AG20443 (cell line): Measurements from ENCODE around the gene AATK.
"Not testable (repeated sequence)": the region's sequence is repeated elsewhere in the genome, so short reads cannot be mapped to it uniquely, and the experiment has no call there.

Experiments
- DNase-seq: peaks from one replicate; pipeline ENCODE4 v3.0.0; 2012; ENCODE audit warnings: low spot score, mixed read lengths

AATK gene

DNA sequence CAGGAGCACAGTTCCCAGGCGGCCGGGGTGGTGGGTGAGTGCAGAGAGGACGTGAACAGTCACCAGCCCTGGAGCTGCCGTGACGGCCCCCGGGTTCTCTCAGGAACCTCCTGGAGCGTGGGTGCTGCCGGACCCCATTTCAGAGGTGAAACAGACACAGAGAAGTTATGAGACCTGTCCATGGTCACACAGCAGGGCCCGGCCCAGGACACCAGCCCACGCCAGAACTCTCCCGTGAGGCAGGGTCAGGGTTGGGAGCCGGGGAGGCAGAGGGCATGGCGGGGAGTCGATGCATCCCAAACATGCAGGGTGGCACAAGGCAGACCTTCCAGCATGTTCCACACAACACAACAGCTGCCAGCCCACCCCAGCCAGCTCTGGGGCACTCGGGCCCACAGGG is 4.5 kb downstream of the AATK start:
- no peak for DNase-seq

DNA sequence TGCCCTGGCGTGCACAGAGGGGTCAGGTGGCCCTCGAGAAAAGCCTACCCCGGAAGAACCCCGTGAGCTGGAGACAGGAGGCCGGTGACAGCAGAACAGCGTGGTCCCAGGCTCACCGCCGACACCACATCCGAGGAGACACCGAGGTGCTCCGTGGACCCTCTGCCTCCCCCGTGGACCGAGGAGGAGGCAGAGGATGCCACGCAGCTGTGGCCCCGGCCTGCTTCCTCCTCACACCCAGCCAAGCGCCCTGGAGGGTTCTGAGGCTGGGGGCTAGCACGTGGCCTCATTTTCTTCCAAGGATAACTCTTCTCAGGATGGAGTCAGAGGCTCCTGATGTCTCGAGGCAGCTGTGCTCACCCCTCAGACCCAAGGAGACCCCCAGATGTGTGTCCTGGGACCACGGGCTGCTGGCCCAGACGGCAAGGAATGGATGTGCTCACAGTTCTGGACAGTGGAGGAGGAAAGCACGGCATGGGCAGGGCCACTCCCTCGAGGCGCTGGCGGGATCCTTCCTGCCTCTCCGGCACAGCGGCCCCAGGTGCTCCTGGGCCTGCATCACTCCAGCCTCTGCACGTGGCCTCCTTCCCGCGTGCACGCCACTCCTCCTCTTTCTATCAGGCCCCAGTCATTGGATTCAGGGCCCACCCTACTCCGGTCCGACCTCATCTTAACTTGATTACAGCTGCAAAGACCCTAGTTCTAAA is 5.1 kb downstream of the AATK start:
- DNase-seq = no peak

DNA sequence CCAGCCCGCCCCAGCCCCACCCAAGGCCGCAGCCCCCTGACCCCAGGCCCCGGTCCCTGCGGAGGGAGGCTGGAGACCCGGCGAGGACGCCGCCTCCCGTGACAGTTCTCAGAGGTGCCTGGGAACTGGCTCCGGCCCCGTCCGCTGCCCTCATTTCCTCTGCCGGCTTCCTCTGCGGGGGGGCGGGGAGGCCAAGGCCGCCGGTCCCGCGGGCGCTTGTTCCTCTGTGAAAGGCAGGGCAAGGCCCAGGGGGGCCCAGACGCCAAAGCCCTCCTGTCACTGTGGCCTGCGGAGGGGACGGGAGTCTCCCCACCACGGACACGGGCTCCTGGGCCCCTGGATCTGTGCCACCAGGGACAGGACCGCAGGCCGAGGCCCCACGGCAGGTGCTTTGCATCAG is 5.7 kb downstream of the AATK start:
- no peak for DNase-seq

GRCh38 chr17:81159611-81160265 is 6.3 kb downstream of the AATK start:
- no peak for DNase-seq

GRCh38 chr17:81158688-81159590 is 7.1 kb downstream of the AATK start:
- no peak for DNase-seq

- no peak for DNase-seq
Observed at GRCh38 chr17:81157848-81158687, 8.0 kb downstream of the AATK start.

DNA sequence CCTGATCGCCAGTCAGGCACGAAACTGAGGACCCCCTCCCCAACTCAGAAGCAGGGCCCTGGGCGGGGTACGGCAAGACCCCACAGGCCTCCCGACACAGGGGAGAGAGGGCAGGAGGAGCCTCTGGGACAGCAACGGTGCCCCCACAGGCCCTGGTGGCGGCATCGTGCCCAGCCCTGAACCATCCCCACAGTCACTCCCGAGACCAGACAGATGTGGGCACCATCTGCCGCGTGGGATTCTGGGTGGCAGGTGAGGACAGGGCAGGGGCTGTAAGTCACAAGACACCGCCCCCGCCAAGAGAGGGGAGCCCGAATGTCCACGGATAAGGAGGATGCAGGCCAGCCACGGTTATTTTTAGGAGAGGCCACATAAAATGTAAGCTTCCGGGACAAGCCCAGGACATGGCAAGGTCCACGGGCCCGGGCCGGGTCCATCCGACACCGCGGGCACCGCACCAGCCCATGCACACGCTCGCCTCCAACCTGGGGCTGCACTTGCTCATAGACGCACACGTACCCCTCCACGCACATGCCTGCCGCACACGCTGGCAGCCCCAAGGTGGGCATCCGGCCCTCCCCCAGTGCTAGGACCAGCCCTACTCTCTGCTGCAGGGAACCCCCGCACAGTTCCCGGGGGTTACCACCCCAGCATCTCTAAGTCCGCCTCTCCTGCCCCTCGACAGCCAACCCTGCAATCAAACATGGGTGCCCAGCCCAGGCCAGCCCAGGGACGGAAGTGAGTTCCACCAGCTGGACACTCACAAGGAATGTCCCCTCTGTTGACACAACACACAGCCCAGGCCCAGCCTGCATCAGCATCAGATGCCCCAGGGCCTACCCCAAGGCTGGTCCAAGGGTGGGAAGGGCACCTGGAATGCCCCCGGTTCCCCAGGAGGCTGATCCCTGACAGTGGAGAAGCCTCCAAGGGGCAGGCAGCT is 8.9 kb downstream of the AATK start:
- DNase-seq = no peak

DNA sequence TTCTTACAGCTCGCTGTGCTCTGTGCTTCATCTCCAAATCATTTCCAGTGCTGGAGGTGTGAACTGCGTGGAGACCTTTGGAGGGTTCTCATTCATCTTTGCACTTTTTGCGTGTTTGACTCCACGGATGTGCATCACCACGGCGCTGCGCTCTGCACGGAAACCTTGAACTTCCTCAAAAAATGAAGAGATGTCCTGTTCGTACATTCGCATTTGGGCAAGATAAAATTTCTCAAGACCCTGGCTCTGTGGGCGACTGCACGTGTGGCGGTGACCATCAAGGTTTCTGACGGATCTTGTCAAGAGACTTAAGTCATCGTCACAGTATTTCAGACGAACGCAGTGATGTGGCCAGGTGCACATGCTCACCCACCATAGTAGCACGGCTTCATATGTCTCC is 11.1 kb downstream of the AATK start:
- no peak for DNase-seq

GRCh38 chr17:81154016-81154415 is 12.0 kb downstream of the AATK start:
- DNase-seq = not testable (repeated sequence)

- DNase-seq = no peak
Observed at GRCh38 chr17:81153340-81153803, 12.6 kb downstream of the AATK start.

DNA sequence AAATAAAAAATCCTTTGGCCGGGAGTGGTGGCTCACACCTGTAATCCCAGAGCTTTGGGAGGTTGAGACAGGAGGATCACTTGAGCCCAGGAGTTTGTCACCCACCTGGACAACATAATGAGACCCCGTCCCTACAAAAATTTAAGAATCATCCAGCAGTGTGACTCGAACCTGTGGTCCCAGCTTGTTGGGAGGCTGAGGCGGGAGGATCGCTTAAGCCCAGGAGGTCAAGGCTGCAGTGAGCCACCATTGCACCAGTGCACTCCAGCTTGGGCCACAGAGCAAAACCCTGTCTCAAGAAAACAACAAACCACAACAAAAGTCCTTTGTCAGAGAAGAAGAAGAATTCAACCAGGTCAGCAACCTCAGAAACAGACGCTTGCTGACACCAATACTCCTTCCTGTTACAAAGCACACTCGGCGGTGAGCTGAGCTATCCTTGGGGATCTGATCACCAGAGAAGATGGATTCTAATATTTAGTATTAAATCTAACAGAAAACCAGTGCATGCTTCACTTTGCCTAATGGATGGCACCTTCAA is 13.7 kb downstream of the AATK start:
- DNase-seq = no peak

DNA sequence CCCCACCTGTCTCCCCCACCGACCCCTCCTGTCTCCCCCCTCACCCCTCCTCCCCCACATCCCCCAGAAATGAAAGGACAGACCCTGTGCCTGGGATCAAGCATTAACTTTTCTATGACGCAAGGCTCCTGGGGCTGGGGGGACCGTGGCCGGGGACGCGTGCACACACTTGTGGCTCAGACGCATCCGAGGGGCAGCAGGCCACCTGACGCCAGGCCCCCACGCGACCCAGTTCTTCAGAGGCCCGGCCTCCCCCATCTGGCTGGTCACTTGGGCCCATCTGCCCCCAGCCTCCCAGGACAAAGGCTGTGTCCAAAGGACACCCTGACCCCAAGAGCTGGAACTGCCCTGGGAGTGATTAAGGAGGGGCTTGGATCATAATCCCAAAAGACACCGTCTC is 14.7 kb downstream of the AATK start:
- no peak for DNase-seq

DNA sequence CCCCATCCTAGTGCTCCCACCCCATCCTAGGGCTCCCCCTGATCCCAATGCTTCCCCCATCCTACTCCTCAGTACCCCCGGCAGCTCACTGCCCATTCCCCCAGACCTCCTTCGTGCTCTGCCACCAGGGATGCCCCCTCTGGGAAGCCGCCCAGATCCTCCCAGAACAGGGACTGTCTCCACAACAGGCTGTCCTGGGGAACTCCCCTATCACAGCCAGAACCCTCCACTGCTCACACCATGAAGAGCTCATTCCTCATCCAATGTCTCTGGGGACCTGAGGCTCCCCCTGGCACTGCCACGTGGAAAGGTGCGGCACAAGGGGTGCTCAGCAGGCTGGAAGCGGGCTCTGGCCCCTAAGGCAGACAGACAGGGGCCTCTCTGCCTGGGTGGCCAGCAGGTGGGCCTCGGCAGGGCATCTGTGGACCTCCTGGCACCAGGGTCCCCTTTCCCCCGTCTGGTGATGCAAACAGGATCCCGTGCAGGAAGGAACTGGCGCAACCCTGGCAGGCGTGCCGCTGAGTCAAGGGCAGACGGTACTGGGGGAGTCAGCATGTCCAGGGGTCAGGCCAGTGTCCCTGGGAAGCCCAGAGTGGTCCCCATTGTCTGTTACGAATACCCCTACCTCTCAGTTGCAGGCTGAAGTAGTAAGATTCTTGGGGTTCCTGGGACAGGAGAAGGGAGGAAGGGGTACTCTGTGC is 15.5 kb downstream of the AATK start:
- DNase-seq = no peak

GRCh38 chr17:81148986-81149533 is 17.0 kb downstream of the AATK start:
- no peak for DNase-seq

- no peak for DNase-seq
Observed at GRCh38 chr17:81148571-81148970, 17.4 kb downstream of the AATK start.

GRCh38 chr17:81147701-81148100 is 18.3 kb downstream of the AATK start:
- no peak for DNase-seq

DNA sequence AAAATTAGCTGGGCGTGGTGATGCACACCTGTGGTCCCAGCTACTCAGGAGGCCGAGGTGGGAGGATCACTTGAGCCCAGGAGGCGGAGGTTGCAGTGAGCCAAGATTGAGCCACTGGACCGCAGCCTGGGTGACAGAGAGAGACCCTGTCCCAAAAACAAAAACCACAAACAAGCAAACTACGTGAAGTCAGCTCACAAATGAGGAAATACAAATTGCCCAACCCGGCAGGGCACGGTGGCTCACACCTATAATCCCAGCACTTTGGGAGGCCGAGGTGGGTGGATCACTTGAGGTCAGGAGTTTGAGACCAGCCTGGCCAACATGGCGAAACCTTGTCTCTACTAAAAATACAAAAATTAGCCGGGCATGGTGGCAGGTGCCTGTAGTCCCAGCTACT is 19.8 kb downstream of the AATK start:
- not testable (repeated sequence) for DNase-seq

DNA sequence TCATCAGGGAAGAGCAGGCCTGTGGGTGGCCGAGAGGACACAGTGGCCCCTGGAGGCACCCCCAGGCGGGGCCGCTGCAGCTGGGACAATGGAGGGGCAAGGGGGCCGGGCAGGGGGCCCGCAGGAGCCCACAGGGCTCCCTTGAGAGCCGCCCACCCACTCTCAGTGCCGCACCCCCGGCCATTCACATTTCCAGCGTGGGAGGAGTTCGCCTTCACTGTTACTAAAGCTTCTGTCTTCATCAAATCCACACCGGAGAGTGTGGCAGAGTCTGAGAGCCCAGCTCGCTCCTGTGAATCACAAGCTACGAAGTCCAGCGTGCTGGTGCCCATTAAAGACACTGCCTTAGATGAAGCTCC is 21.6 kb downstream of the AATK start:
- no peak for DNase-seq

DNA sequence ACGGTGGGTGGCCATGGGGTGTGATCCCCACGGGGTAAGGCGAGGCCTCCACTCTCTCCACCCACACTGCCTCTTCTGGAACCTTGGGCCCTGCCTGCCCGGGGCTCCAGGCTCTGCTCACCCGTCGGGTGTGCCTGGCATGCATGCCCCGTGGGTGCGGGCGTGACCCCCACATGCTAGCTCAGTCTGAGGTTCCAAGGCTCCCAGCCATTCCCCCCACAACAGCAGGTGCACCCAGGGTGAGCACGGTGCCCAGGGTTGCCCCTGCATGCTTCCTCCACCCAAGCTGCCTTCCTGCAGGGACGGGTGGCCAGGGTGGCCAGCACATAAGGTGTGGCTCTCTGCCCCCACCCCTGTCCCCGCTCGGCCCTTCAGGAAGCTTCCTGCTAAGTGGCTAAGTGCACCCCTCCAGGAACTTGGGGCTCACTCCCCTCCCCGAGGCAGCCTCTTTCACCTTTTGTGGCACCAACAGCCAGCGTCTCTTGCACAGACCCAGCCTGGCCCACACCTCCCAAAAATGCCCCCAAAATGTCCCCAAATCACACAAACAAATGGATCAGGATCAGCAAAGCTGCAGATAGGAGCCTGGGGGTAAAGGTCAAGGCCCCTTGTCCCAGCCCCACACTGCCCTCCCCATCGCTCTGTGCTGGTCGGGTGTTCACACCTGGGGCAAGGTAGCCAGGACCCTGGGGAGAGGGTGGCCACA is 22.2 kb downstream of the AATK start:
- no peak for DNase-seq
